Type B pancreatic cell (in vitro differentiated cells): ENCODE measurements around the gene PCCA. TPM values are rescaled to one million over a fixed set of nuclear protein-coding genes. Genes with fewer than 3 reads are reported as not detected.
"Not testable (repeated sequence)": the region's sequence is repeated elsewhere in the genome, so short reads cannot be mapped to it uniquely, and the experiment has no call there.

ENCODE experiments used
- DNase-seq: peaks from one replicate; pipeline ENCODE4 v3.0.0; 2021; ENCODE audit warnings: mixed read lengths; ENCODE audit not compliant: unreplicated experiment; ENCODE audit errors: extremely low spot score
- H3K27ac Mint-ChIP-seq: 2 replicates; pipeline ENCODE4 v1.8.0; 2021; ENCODE audit warnings: mild to moderate bottlenecking, mixed read lengths
- H3K27me3 Mint-ChIP-seq: 2 replicates; pipeline ENCODE4 v1.8.0; 2021; ENCODE audit warnings: mixed read lengths
- H3K36me3 Mint-ChIP-seq: 2 replicates; pipeline ENCODE4 v1.8.0; 2021; ENCODE audit warnings: mixed read lengths
- H3K4me1 Mint-ChIP-seq: one replicate; pipeline ENCODE4 v1.8.0; 2021; ENCODE audit warnings: mixed read lengths; ENCODE audit not compliant: unreplicated experiment
- H3K4me3 Mint-ChIP-seq: 2 replicates; pipeline ENCODE4 v1.8.0; 2021; ENCODE audit warnings: mild to moderate bottlenecking, mixed read lengths
- H3K9me3 Mint-ChIP-seq: 2 replicates; pipeline ENCODE4 v1.8.0; 2021; ENCODE audit warnings: mixed read lengths
- total RNA-seq: library from RNA; stranded (reverse); gene quantifications from 2 replicates; pipeline ENCODE4 v1.2.1, GENCODE V29; 2021; ENCODE audit warnings: low replicate concordance
- TF ChIP-seq, protein P1 (sequence below): fragments of 200-600 bp; sonication (generic); conservative IDR thresholded peaks from 2 replicates; pipeline ENCODE4 v1.5.0; 2021; ENCODE audit warnings: antibody characterized with exemption, mild to moderate bottlenecking

Gene PCCA
- total RNA-seq, 1 donor from 2014 or later: 46.8 TPM

DNA sequence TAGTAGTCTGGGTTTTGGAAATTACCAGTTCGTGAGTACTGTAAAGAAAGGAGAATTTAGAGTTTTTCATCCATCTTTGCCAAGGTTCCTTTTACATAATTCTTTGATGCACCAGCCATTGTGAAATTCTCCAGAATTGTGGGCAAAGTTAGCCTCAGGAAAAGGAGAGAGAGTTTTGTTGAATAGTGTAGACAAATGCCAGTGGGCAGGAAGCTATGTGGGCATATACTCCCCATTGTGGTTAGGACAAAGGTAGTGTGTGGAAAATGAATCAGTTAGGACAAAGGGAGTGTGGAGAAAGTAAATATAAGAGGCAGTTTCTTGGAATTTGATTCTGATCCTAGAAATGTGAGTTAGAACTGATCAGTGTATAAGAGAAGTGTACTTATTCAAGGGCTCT is 67.9 kb downstream of the PCCA start:
- TF ChIP-seq, protein P1, sequence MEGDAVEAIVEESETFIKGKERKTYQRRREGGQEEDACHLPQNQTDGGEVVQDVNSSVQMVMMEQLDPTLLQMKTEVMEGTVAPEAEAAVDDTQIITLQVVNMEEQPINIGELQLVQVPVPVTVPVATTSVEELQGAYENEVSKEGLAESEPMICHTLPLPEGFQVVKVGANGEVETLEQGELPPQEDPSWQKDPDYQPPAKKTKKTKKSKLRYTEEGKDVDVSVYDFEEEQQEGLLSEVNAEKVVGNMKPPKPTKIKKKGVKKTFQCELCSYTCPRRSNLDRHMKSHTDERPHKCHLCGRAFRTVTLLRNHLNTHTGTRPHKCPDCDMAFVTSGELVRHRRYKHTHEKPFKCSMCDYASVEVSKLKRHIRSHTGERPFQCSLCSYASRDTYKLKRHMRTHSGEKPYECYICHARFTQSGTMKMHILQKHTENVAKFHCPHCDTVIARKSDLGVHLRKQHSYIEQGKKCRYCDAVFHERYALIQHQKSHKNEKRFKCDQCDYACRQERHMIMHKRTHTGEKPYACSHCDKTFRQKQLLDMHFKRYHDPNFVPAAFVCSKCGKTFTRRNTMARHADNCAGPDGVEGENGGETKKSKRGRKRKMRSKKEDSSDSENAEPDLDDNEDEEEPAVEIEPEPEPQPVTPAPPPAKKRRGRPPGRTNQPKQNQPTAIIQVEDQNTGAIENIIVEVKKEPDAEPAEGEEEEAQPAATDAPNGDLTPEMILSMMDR: no peak
- Mint-ChIP-seq H3K27me3 (no peaks in the 10 kb centered on the region), H3K4me3 (no peak overlapping the region), H3K4me1 (peaks cover 19% of the 10 kb centered on the region), H3K9me3 (no peaks in the 10 kb centered on the region), H3K36me3 (peaks cover 30% of the 10 kb centered on the region), H3K27ac (no peak overlapping the region)
- DNase-seq: no peak

DNA sequence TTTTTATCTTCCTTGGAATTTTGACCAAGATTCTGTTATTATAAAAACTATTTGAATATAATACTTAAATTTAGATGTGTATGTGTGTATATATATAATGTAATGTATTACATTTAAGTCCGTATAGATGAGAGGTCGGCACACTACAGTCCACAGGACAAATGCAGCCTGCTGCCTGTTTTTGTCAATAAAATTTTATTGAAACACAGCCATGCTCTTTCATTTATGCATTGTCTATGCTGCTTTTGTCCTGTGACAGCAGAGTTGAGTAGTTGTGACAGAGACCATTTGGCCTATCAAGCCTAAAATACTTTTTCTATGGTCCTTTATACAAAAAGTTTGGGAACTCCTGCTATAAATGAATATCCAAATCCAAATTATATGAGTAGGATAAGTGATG is 69.7 kb downstream of the PCCA start:
- H3K36me3 Mint-ChIP-seq: peaks cover 23% of the 10 kb centered on the region
- H3K27me3 Mint-ChIP-seq: no peaks in the 10 kb centered on the region
- TF ChIP-seq, protein P1: no peak
- no peak overlapping the region for H3K4me3 Mint-ChIP-seq
- DNase-seq: no peak
- H3K4me1 Mint-ChIP-seq: peaks cover 13% of the 10 kb centered on the region
- no peaks in the 10 kb centered on the region for H3K9me3 Mint-ChIP-seq
- H3K27ac Mint-ChIP-seq: no peak overlapping the region

DNA sequence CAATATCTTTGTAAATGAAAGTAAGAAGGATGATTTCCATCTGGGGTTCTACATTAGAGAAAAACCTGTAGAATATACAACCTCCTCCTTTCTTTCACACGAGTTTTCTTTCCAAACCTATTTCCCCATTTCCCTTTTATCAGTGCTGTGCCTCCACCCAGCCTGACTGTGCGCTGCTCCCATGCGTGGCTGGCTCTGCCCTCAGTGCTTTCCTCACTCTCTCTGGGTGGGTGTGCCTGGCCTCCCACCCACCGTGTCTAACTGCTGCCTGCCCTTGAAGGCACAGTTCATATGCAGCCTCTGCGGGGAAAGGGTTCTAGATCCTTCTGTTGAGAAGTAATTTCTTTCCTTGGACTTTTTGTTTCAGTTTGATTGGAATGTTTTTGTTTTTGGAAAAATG is 70.7 kb downstream of the PCCA start:
- no peak overlapping the region for H3K4me3 Mint-ChIP-seq
- no peaks in the 10 kb centered on the region for H3K27me3 Mint-ChIP-seq
- H3K36me3 Mint-ChIP-seq: peaks cover 23% of the 10 kb centered on the region
- TF ChIP-seq, protein P1: no peak
- DNase-seq: no peak
- no peaks in the 10 kb centered on the region for H3K9me3 Mint-ChIP-seq
- no peak overlapping the region for H3K27ac Mint-ChIP-seq
- peaks cover 13% of the 10 kb centered on the region for H3K4me1 Mint-ChIP-seq

DNA sequence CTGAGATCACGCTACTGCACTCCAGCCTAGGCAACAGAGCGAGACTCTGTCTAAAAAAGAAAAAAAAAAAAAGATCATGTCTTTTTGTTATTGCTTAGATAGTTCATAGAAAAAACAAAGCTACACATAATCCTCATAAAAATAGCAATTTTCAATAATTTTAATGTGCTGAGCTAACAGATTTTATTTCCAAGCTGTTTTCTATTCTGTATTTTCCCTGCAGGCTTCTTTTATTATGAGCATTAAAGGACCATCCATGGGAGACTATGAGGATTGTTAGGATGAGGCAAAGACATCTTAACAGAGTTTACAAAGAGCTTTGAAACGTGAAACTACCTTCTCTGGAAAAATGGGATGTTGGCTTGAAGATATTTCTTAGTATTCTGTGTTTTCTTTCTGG is 71.6 kb downstream of the PCCA start:
- Mint-ChIP-seq H3K27me3 (no peaks in the 10 kb centered on the region), H3K36me3 (peaks cover 28% of the 10 kb centered on the region), H3K9me3 (no peaks in the 10 kb centered on the region), H3K4me1 (peaks cover 13% of the 10 kb centered on the region), H3K4me3 (no peak overlapping the region), H3K27ac (no peak overlapping the region)
- DNase-seq: no peak
- TF ChIP-seq, protein P1: no peak

DNA sequence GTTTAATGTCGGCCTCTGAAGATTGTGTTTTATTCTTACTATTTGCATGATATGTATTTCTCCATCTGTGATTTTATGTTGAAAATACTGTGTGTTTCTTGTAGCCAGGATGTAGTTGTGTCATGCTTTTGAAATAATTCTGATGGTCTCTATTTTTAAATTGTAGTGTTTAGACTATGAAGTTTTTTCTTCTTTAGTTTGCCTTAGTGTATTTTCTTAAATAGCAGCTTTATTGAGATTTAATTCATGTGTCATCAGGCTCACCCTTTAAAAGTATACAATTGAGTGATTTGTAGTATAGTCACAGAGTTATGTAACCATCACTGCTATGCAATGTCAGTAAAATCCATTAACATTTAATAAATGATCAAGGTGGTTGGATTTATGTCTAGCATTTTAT is 74.5 kb downstream of the PCCA start:
- TF ChIP-seq, protein P1: no peak
- peaks cover 33% of the 10 kb centered on the region for H3K36me3 Mint-ChIP-seq
- no peaks in the 10 kb centered on the region for H3K27me3 Mint-ChIP-seq

DNA sequence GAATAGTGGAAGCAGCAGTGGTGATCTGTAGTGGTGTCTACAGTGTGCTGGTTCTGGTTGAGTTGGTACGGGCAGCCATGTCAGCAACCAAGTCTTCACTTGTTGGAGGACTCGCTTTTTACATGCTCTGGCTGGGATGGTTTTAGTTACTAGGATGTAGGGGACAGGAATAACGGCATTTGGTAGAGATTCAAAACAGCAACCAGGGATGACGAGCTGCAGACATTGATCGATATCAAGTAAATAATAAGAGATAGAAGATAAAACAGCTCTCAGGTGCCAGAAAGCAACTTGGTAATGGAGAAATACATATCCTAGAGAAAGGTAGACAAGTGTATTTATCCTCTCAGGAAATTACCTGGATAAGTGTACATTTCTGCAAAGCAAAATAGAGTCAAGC is 84.3 kb downstream of the PCCA start:
- Mint-ChIP-seq H3K4me3 (no peak overlapping the region), H3K36me3 (peaks cover 24% of the 10 kb centered on the region), H3K9me3 (peaks cover 5% of the 10 kb centered on the region), H3K27ac (no peak overlapping the region), H3K27me3 (no peaks in the 10 kb centered on the region), H3K4me1 (peaks cover 14% of the 10 kb centered on the region)
- TF ChIP-seq, protein P1: no peak
- DNase-seq: no peak

More for the DNA sequence above, 74.5 kb downstream of the PCCA start:
- DNase-seq: no peak
- Mint-ChIP-seq H3K4me1 (peaks cover 6% of the 10 kb centered on the region), H3K9me3 (no peaks in the 10 kb centered on the region), H3K27ac (no peak overlapping the region), H3K4me3 (no peak overlapping the region)

DNA sequence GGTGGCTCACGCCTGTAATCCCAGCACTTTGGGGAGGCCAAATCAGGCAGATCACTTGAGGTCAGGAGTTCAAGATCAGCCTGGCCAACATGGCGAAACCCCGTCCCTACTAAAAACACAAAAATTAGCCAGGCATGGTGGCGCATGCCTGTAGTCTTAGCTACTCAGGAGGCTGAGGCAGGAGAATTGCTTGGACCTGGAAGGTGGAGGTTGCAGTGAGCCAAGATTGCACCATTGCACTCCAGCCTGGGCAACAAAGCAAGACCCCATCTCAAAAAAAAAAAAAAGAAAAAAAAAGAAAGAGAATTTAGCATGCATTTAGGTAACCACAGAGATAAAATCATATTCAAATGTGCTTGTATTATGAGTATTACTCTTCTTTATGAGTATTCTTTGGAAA is 85.6 kb downstream of the PCCA start:
- DNase-seq, H3K4me3 Mint-ChIP-seq, H3K27ac Mint-ChIP-seq, H3K27me3 Mint-ChIP-seq, H3K9me3 Mint-ChIP-seq: not testable (repeated sequence)
- Mint-ChIP-seq H3K36me3 (peaks cover 24% of the 10 kb centered on the region), H3K4me1 (peaks cover 21% of the 10 kb centered on the region)
